ENCODE results near the gene RHOT2.

The RHOT2 gene

DNA sequence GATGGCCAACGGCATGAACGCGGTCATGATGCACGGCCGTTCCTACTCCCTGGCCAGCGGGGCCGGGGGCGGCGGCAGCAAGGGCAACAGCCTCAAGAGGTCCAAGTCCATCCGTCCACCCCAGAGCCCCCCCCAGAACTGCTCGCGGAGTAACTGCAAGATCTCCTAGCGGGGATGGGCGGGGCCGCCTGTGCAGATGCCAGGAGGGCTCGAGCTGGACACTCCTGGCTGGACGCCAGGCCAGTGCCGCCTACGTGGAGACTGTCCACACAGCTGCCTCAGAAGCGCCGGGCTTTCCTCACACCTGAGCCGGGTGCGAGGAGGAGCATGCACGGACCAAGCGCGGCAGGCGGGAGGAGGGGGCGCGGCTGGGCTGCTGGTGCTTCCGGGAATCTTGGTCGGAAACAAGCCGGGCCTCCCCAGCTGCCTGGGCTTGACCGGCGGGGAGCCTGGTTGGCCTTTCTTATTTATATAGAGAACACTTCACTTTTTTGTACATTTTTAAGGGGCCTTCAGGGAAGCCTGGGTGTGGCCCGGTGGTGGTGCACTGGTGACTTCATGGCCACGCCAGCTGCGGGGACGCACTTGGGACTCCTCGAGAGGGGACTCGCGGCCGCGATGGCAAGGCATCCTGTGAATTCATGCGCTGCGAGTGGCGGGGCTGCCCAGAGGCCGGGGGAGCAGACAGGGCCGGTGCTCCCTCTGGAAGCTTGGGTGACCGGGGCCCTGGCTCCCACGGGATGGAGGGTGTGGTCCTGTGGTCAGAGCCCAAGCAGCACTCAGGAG lies 40.3 kb upstream of the RHOT2 start:
- Histone ChIP-seq H3K36me3 (ENCODE audit: control insufficient read depth in 2 of 2, insufficient read depth in 2 of 2, low read length in 2 of 2) (peaks cover 0 to 4% of the 10 kb centered on the region in 2 donors), H3K9ac (ENCODE audit: low read length in 2 of 2) (no peak overlapping the region), H3K4me1 (ENCODE audit: control insufficient read depth, insufficient read depth, low read length) (peaks cover 14% of the 10 kb centered on the region)

DNA sequence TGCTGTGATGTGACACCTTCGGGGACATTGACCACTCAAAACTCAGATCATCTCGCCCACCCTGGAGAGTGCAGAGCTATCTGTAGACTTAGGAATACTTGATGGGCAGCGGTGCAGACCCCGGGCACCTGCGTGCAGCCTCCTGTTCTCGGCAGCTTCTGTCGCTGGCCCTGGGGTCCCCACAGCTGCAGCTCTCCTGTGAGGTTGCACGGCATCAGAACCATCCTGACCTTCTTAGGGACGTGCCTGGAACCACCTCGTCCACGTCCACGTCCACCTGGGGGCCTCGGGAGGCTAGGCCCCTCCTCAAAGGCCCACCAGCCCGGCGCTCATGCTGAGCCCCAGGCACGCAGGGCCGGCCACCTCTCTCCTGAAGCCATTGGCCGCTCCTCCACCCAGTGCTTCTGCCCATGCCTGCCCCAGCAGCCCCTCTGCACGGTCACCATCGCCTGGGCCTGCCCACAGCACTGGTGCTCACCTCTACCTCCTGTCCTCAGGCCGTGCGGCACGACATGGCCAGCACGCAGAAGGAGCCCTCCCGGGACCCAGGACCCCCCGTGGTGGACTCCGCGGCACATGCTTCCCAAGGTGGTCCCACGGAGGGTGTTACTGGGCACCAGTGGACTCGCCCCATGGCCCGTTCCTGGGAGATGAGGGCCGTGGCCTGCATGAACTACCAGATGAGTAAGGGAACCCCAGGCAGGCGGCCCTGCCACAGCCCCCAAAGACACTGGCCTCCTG lies 39.4 kb upstream of the RHOT2 start:
- H3K27ac ChIP-seq (ENCODE audit: low read length) = no peak overlapping the region
- peaks cover 0 to 4% of the 10 kb centered on the region in 2 donors for H3K36me3 ChIP-seq (ENCODE audit: control insufficient read depth in 2 of 2, insufficient read depth in 2 of 2, low read length in 2 of 2)
- no peaks in the 10 kb centered on the region for H3K9me3 ChIP-seq (ENCODE audit: control insufficient read depth in 2 of 2, low read length in 2 of 2)
- H3K27me3 ChIP-seq (ENCODE audit: control insufficient read depth in 1 of 2, insufficient read depth in 2 of 2, low read length in 2 of 2) = peaks cover 2 to 6% of the 10 kb centered on the region in 2 donors
- no peak overlapping the region for H3K4me3 ChIP-seq (ENCODE audit: low read length in 2 of 2)
- H3K9ac ChIP-seq (ENCODE audit: low read length in 2 of 2) = no peak overlapping the region
- H3K4me1 ChIP-seq (ENCODE audit: control insufficient read depth, insufficient read depth, low read length) = peaks cover 14% of the 10 kb centered on the region

More for the DNA sequence above, 40.3 kb upstream of the RHOT2 start:
- no peak overlapping the region for H3K4me3 ChIP-seq (ENCODE audit: low read length in 2 of 2)
- no peak overlapping the region for H3K27ac ChIP-seq (ENCODE audit: low read length)
- no peaks in the 10 kb centered on the region for H3K9me3 ChIP-seq (ENCODE audit: control insufficient read depth in 2 of 2, low read length in 2 of 2)
- H3K27me3 ChIP-seq (ENCODE audit: control insufficient read depth in 1 of 2, insufficient read depth in 2 of 2, low read length in 2 of 2) = peaks cover 2 to 6% of the 10 kb centered on the region in 2 donors

GRCh38 chr16:629185-629832 lies 38.6 kb upstream of the RHOT2 start:
- Histone ChIP-seq H3K36me3 (ENCODE audit: control insufficient read depth in 2 of 2, insufficient read depth in 2 of 2, low read length in 2 of 2) (peaks cover 0 to 4% of the 10 kb centered on the region in 2 donors), H3K4me1 (ENCODE audit: control insufficient read depth, insufficient read depth, low read length) (peaks cover 14% of the 10 kb centered on the region), H3K9ac (ENCODE audit: low read length in 2 of 2) (no peak overlapping the region), H3K4me3 (ENCODE audit: low read length in 2 of 2) (no peak overlapping the region), H3K9me3 (ENCODE audit: control insufficient read depth in 2 of 2, low read length in 2 of 2) (no peaks in the 10 kb centered on the region), H3K27me3 (ENCODE audit: control insufficient read depth in 1 of 2, insufficient read depth in 2 of 2, low read length in 2 of 2) (peaks cover 2 to 6% of the 10 kb centered on the region in 2 donors), H3K27ac (ENCODE audit: low read length) (no peak overlapping the region)

DNA sequence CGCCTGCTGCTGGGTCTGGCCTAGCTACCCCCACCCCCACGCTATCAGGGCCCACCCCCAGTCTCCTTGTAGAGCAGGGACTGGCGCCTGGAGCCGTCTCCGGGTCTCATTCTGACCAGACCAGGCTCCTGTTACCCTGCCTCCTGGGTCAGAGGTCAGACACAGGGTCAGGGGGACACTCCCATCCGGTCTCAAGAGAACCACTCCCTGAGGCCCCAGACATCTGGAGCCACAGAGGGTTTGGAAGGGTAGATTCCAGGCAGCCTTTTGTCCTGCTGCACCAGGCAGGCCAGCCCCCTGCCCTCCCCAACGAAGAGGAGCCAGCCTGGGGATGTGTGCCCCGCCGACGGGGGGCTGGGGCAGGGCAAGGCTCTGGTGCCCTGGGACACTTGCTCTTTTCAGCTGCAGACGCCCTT lies 38.1 kb upstream of the RHOT2 start:
- H3K4me3 ChIP-seq (ENCODE audit: low read length in 2 of 2) = no peak overlapping the region
- no peaks in the 10 kb centered on the region for H3K9me3 ChIP-seq (ENCODE audit: control insufficient read depth in 2 of 2, low read length in 2 of 2)
- H3K27ac ChIP-seq (ENCODE audit: low read length) = no peak overlapping the region
- peaks cover 0 to 4% of the 10 kb centered on the region in 2 donors for H3K36me3 ChIP-seq (ENCODE audit: control insufficient read depth in 2 of 2, insufficient read depth in 2 of 2, low read length in 2 of 2)
- peaks cover 17% of the 10 kb centered on the region for H3K4me1 ChIP-seq (ENCODE audit: control insufficient read depth, insufficient read depth, low read length)
- no peak overlapping the region for H3K9ac ChIP-seq (ENCODE audit: low read length in 2 of 2)
- H3K27me3 ChIP-seq (ENCODE audit: control insufficient read depth in 1 of 2, insufficient read depth in 2 of 2, low read length in 2 of 2) = peaks cover 2 to 6% of the 10 kb centered on the region in 2 donors

DNA sequence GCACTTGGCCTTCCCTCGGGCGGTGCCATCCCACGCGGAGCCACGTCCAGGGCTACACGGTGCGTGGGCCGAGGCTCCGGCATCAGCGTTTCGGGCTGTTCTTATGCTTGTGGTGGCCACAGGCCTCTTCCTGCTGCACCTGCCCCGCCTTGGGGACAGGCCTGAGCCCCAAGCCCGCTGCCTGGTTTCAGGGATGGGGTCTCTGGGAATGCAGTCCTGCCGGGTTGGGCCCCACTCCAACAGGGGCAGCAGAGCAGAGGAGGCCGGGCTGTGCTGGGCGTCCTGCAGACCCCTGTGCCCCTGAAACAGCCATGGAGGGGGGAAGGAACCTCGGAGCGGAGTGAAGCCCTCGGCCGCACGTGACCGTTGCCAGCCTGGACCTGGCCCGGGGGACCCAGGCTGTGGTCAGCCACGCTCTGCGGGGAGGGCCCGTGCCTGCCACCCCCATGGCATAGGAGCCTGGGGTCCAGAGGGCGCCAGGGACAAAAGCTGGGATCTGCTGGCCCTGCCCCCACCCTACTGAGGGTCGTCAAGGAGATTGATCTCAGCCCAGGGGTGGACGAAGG lies 37.6 kb upstream of the RHOT2 start:
- Histone ChIP-seq H3K9ac (ENCODE audit: low read length in 2 of 2) (no peak overlapping the region), H3K27ac (ENCODE audit: low read length) (no peak overlapping the region), H3K4me3 (ENCODE audit: low read length in 2 of 2) (no peak overlapping the region), H3K27me3 (ENCODE audit: control insufficient read depth in 1 of 2, insufficient read depth in 2 of 2, low read length in 2 of 2) (peaks cover 2 to 6% of the 10 kb centered on the region in 2 donors), H3K36me3 (ENCODE audit: control insufficient read depth in 2 of 2, insufficient read depth in 2 of 2, low read length in 2 of 2) (peaks cover 0 to 4% of the 10 kb centered on the region in 2 donors), H3K9me3 (ENCODE audit: control insufficient read depth in 2 of 2, low read length in 2 of 2) (no peaks in the 10 kb centered on the region), H3K4me1 (ENCODE audit: control insufficient read depth, insufficient read depth, low read length) (peaks cover 22% of the 10 kb centered on the region)

DNA sequence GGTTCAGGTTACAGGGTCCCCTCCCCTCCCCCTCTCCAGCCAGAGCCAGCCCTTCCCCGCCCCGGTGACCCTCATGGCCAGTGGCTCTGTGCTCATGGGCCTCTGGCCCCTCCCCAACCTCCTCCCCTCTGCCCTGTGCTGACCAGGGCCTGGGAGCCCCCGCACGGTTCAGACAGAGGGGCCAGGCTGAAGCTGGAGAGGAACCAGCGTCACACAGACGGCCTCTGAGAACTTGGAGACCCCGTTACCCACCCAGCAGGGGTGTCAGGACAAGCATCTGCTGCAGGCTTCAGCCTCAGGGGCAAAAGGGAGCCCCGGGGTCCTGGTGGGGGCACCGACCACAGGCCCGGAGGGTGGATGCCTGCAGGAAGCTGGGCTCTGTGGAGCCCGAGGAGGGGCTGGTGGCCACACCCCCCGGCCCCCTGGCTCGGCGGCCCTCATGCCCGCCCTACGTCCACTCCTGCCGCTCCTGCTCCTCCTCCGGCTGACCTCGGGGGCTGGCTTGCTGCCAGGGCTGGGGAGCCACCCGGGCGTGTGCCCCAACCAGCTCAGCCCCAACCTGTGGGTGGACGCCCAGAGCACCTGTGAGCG lies 37.0 kb upstream of the RHOT2 start, which contains the start of gene WFIKKN1:
Gene WFIKKN1 (plus strand): TSS at position 171 of the 591 bp plus-strand sequence. CDS start 269 bp downstream, at position 440.
- Histone ChIP-seq H3K27ac (ENCODE audit: low read length) (no peak within 1 kb of the TSS), H3K4me1 (ENCODE audit: control insufficient read depth, insufficient read depth, low read length) (peaks cover 25% of the 10 kb centered on the region), H3K27me3 (ENCODE audit: control insufficient read depth in 1 of 2, insufficient read depth in 2 of 2, low read length in 2 of 2) (peaks cover 2 to 6% of the 10 kb centered on the region in 2 donors), H3K9ac (ENCODE audit: low read length in 2 of 2) (no peak within 1 kb of the TSS), H3K36me3 (ENCODE audit: control insufficient read depth in 2 of 2, insufficient read depth in 2 of 2, low read length in 2 of 2) (peaks cover 0 to 4% of the 10 kb centered on the region in 2 donors), H3K4me3 (ENCODE audit: low read length in 2 of 2) (no peak within 1 kb of the TSS), H3K9me3 (ENCODE audit: control insufficient read depth in 2 of 2, low read length in 2 of 2) (no peaks in the 10 kb centered on the region)

GRCh38 chr16:631808-632358 lies 36.0 kb upstream of the RHOT2 start:
- peaks cover 25% of the 10 kb centered on the region for H3K4me1 ChIP-seq (ENCODE audit: control insufficient read depth, insufficient read depth, low read length)
- H3K27me3 ChIP-seq (ENCODE audit: control insufficient read depth in 1 of 2, insufficient read depth in 2 of 2, low read length in 2 of 2) = peaks cover 2 to 6% of the 10 kb centered on the region in 2 donors

GRCh38 chr16:632486-633335 lies 35.2 kb upstream of the RHOT2 start:
- peaks cover 0 to 2% of the 10 kb centered on the region in 2 donors for H3K36me3 ChIP-seq (ENCODE audit: control insufficient read depth in 2 of 2, insufficient read depth in 2 of 2, low read length in 2 of 2)
- H3K27me3 ChIP-seq (ENCODE audit: control insufficient read depth in 1 of 2, insufficient read depth in 2 of 2, low read length in 2 of 2) = peaks cover 2 to 6% of the 10 kb centered on the region in 2 donors
- H3K4me3 ChIP-seq (ENCODE audit: low read length in 2 of 2) = no peak overlapping the region
- H3K9ac ChIP-seq (ENCODE audit: low read length in 2 of 2) = no peak overlapping the region
- H3K4me1 ChIP-seq (ENCODE audit: control insufficient read depth, insufficient read depth, low read length) = peaks cover 31% of the 10 kb centered on the region
- H3K27ac ChIP-seq (ENCODE audit: low read length) = no peak overlapping the region
- H3K9me3 ChIP-seq (ENCODE audit: control insufficient read depth in 2 of 2, low read length in 2 of 2) = no peaks in the 10 kb centered on the region

More at GRCh38 chr16:631808-632358, 36.0 kb upstream of the RHOT2 start:
- Histone ChIP-seq H3K9ac (ENCODE audit: low read length in 2 of 2) (no peak overlapping the region), H3K9me3 (ENCODE audit: control insufficient read depth in 2 of 2, low read length in 2 of 2) (no peaks in the 10 kb centered on the region), H3K4me3 (ENCODE audit: low read length in 2 of 2) (no peak overlapping the region), H3K36me3 (ENCODE audit: control insufficient read depth in 2 of 2, insufficient read depth in 2 of 2, low read length in 2 of 2) (peaks cover 0 to 2% of the 10 kb centered on the region in 2 donors), H3K27ac (ENCODE audit: low read length) (no peak overlapping the region)

DNA sequence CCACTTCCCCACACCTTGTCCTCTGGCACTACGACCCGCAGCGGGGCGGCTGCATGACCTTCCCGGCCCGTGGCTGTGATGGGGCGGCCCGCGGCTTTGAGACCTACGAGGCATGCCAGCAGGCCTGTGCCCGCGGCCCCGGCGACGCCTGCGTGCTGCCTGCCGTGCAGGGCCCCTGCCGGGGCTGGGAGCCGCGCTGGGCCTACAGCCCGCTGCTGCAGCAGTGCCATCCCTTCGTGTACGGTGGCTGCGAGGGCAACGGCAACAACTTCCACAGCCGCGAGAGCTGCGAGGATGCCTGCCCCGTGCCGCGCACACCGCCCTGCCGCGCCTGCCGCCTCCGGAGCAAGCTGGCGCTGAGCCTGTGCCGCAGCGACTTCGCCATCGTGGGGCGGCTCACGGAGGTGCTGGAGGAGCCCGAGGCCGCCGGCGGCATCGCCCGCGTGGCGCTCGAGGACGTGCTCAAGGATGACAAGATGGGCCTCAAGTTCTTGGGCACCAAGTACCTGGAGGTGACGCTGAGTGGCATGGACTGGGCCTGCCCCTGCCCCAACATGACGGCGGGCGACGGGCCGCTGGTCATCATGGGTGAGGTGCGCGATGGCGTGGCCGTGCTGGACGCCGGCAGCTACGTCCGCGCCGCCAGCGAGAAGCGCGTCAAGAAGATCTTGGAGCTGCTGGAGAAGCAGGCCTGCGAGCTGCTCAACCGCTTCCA lies 34.4 kb upstream of the RHOT2 start:
- H3K36me3 ChIP-seq (ENCODE audit: control insufficient read depth in 2 of 2, insufficient read depth in 2 of 2, low read length in 2 of 2) = no peaks in the 10 kb centered on the region
- peaks cover 36% of the 10 kb centered on the region for H3K4me1 ChIP-seq (ENCODE audit: control insufficient read depth, insufficient read depth, low read length)
- peaks cover 2 to 6% of the 10 kb centered on the region in 2 donors for H3K27me3 ChIP-seq (ENCODE audit: control insufficient read depth in 1 of 2, insufficient read depth in 2 of 2, low read length in 2 of 2)
- no peak overlapping the region for H3K4me3 ChIP-seq (ENCODE audit: low read length in 2 of 2)
- H3K9me3 ChIP-seq (ENCODE audit: control insufficient read depth in 2 of 2, low read length in 2 of 2) = no peaks in the 10 kb centered on the region
- no peak overlapping the region for H3K9ac ChIP-seq (ENCODE audit: low read length in 2 of 2)
- no peak overlapping the region for H3K27ac ChIP-seq (ENCODE audit: low read length)
